HepG2 (cell line): ENCODE results near the gene WDFY1. TPM values are rescaled to one million over a fixed set of nuclear protein-coding genes. Genes with fewer than 3 reads are reported as not detected.
A peak's percentile ranks its signal among the peaks of the same experiment; 100 is the strongest.

Source experiments
- BHLHE40 ChIP-seq: IDR thresholded peaks from 2 replicates; pipeline ENCODE4 v1.6.1; 2011; ENCODE audit warnings: low read length, improper control_type of control experiment
- DR1 ChIP-seq: sonication (generic); formaldehyde crosslinking; IDR thresholded peaks from 2 replicates; pipeline ENCODE4 v1.8.0; 2021; ENCODE audit warnings: mild to moderate bottlenecking, missing genetic modification reagents, inconsistent platforms
- FIP1L1 ChIP-seq: fragments of 200-400 bp; formaldehyde crosslinking; IDR thresholded peaks from 2 replicates; pipeline ENCODE4 v1.6.1; 2018; ENCODE audit warnings: low read depth, mild to moderate bottlenecking, low read length, moderate library complexity, borderline replicate concordance; ENCODE audit not compliant: insufficient read depth
- LCORL ChIP-seq, 2 experiments: fragments of 450-650 bp in 1 of 2; sonication (generic) in 1 of 2; formaldehyde crosslinking in 1 of 2; IDR thresholded peaks; 2 replicates each; pipeline versions ENCODE4 v1.5.0 to v1.6.1; 2017 to 2020; ENCODE audit warnings: antibody characterized with exemption in 1 of 2, missing genetic modification reagents in 1 of 2
- MAX ChIP-seq: IDR thresholded peaks from 2 replicates; pipeline ENCODE4 v1.6.1; 2012; ENCODE audit warnings: inconsistent platforms
- RAD21 ChIP-seq: fragments of 450-650 bp; formaldehyde crosslinking; IDR thresholded peaks from 2 replicates; pipeline ENCODE4 v1.5.0; 2020; ENCODE audit warnings: mild to moderate bottlenecking
- REL ChIP-seq: sonication (generic); formaldehyde crosslinking; conservative IDR thresholded peaks from 2 replicates; pipeline ENCODE4 v1.8.0; 2022; ENCODE audit warnings: mild to moderate bottlenecking, missing genetic modification reagents, moderate library complexity
- RORA ChIP-seq: sonication (generic); formaldehyde crosslinking; IDR thresholded peaks from 2 replicates; pipeline ENCODE4 v1.5.0; 2020; ENCODE audit warnings: mild to moderate bottlenecking, missing genetic modification reagents, moderate library complexity
- SP5 ChIP-seq: IDR thresholded peaks from 2 replicates; pipeline ENCODE4 v1.6.1; 2016; ENCODE audit warnings: low read depth, borderline replicate concordance
- TCF7 ChIP-seq: sonication (generic); IDR thresholded peaks from 2 replicates; pipeline ENCODE4 v1.6.1; 2016; ENCODE audit warnings: antibody characterized with exemption, low read depth
- TEAD2 ChIP-seq: sonication (generic); formaldehyde crosslinking; IDR thresholded peaks from 2 replicates; pipeline ENCODE4 v1.9.0; 2021; ENCODE audit warnings: missing genetic modification reagents
- ZFP36L2 ChIP-seq: sonication (generic); formaldehyde crosslinking; IDR thresholded peaks from 2 replicates; pipeline ENCODE4 v1.4.0; 2020; ENCODE audit warnings: missing genetic modification reagents
- ZNF24 ChIP-seq: fragments of 450-650 bp; IDR thresholded peaks from 2 replicates; pipeline ENCODE4 v1.6.1; 2017; ENCODE audit warnings: antibody characterized with exemption, mild to moderate bottlenecking
- ZNF253 ChIP-seq: sonication (generic); formaldehyde crosslinking; IDR thresholded peaks from 2 replicates; pipeline ENCODE4 v1.8.0; 2022; ENCODE audit warnings: mild to moderate bottlenecking, missing genetic modification reagents, borderline replicate concordance
- ZNF263 ChIP-seq: sonication (generic); formaldehyde crosslinking; IDR thresholded peaks from 2 replicates; pipeline ENCODE4 v1.4.0; 2020; ENCODE audit warnings: missing genetic modification reagents
- ZNF547 ChIP-seq: sonication (generic); formaldehyde crosslinking; IDR thresholded peaks from 2 replicates; pipeline ENCODE4 v1.5.1; 2020; ENCODE audit warnings: mild to moderate bottlenecking, missing genetic modification reagents
- ZNF552 ChIP-seq: sonication (generic); formaldehyde crosslinking; IDR thresholded peaks from 2 replicates; pipeline ENCODE4 v1.9.0; 2022; ENCODE audit warnings: missing genetic modification reagents, mild to moderate bottlenecking, borderline replicate concordance
- ZNF615 ChIP-seq: sonication (generic); formaldehyde crosslinking; IDR thresholded peaks from 2 replicates; pipeline ENCODE4 v1.5.0; 2020; ENCODE audit warnings: mild to moderate bottlenecking, missing genetic modification reagents, borderline replicate concordance
- ZNF660 ChIP-seq: sonication (generic); formaldehyde crosslinking; IDR thresholded peaks from 2 replicates; pipeline ENCODE4 v1.5.1; 2020; ENCODE audit warnings: mild to moderate bottlenecking, low read depth, missing genetic modification reagents, borderline replicate concordance
- polyA plus RNA-seq, 8 experiments: library from polyadenylated mRNA; depleted of rRNA in 3 of 8; stranded (reverse) in 7 of 8; unstranded in 1 of 8; fragments of >200 nt; fragmentation: Illumina TruSeq in 4 of 8; extraction: Trizol in 4 of 8; gene quantifications; 2 replicates each; pipeline versions ENCODE4 v1.2.1 to v1.2.3, GENCODE V29; 2011 to 2016; ENCODE audit warnings: low read depth in 4 of 8, missing spikeins in 1 of 8, mixed read lengths in 1 of 8; ENCODE audit not compliant: insufficient read depth in 1 of 8
- total RNA-seq, 5 experiments: library from RNA; depleted of rRNA; stranded (reverse); fragments of >200 nt; fragmentation: Illumina TruSeq; extraction: Trizol; gene quantifications; 2 replicates each; pipeline ENCODE4 v1.2.3, GENCODE V29; 2016; ENCODE audit warnings: low read depth in 1 of 5
- TF ChIP-seq, protein P1 (sequence below): sonication (generic); formaldehyde crosslinking; IDR thresholded peaks from 2 replicates; pipeline ENCODE4 v1.4.0; 2020; ENCODE audit warnings: missing genetic modification reagents, borderline replicate concordance
- TF ChIP-seq, protein P2 (sequence below): sonication (generic); formaldehyde crosslinking; IDR thresholded peaks from 2 replicates; pipeline ENCODE4 v1.8.1; 2022; ENCODE audit warnings: mild to moderate bottlenecking, missing genetic modification reagents
- TF ChIP-seq, protein P3 (sequence below): sonication (generic); formaldehyde crosslinking; IDR thresholded peaks from 2 replicates; pipeline ENCODE4 v1.9.0; 2021; ENCODE audit warnings: missing genetic modification reagents, borderline replicate concordance
- TF ChIP-seq, protein P4 (sequence below): sonication (generic); formaldehyde crosslinking; IDR thresholded peaks from 2 replicates; pipeline ENCODE4 v1.4.0; 2020; ENCODE audit warnings: mild to moderate bottlenecking, missing genetic modification reagents

Gene WDFY1
- total and polyA plus RNA-seq, 2 of the 13 experiments (the other 11 are each of a cell fraction or from before 2014, with no cell fraction given) = 77.0 to 78.4 TPM

DNA sequence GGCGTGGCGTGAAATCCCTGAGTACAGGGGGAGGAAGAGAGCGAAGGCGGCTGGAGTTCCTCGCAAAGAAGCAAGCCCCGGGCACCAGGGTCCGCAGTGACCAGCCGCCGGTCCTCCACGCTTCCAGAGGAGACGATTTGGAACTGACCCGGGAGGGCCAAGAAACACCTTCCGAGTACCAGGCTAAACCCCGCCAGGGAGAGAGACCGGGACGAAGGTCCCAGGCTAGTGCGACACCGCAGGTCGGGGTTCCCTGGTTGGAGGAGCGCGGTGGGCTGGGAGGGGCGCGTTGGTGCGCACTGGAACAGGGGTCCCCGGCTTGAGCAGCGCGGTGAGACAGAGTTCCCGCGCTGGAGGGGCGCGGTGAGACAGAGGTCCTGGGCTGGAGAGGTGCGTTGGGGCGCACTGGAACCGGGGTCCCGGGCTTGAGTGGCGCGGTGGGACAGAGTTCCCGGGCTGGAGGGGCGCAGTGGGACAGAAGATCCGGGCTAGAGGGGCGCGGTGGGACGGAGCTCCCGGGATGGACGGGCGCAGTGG is 901 bp downstream of the WDFY1 start (continued):
- no peak for TF ChIP-seq ZNF24
- peak; percentile 30; the same call in 1 of the 2 replicates for TF ChIP-seq RAD21 (CRISPR knock-in tag)
- peak; percentile 15; the same call in 1 of the 2 replicates for TF ChIP-seq ZNF253 (CRISPR knock-in tag)
- TF ChIP-seq FIP1L1 = 0 out of 2 replicates have a peak, but pooled peaks have one; percentile 68
- TF ChIP-seq, protein P1, sequence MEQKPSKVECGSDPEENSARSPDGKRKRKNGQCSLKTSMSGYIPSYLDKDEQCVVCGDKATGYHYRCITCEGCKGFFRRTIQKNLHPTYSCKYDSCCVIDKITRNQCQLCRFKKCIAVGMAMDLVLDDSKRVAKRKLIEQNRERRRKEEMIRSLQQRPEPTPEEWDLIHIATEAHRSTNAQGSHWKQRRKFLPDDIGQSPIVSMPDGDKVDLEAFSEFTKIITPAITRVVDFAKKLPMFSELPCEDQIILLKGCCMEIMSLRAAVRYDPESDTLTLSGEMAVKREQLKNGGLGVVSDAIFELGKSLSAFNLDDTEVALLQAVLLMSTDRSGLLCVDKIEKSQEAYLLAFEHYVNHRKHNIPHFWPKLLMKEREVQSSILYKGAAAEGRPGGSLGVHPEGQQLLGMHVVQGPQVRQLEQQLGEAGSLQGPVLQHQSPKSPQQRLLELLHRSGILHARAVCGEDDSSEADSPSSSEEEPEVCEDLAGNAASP (CRISPR knock-in tag) = peak; percentile 38; the same call in 1 of the 2 replicates
- 0 out of 2 replicates have a peak, but pooled peaks have one; percentile 10 for TF ChIP-seq ZFP36L2 (CRISPR knock-in tag)
- TF ChIP-seq, protein P2, sequence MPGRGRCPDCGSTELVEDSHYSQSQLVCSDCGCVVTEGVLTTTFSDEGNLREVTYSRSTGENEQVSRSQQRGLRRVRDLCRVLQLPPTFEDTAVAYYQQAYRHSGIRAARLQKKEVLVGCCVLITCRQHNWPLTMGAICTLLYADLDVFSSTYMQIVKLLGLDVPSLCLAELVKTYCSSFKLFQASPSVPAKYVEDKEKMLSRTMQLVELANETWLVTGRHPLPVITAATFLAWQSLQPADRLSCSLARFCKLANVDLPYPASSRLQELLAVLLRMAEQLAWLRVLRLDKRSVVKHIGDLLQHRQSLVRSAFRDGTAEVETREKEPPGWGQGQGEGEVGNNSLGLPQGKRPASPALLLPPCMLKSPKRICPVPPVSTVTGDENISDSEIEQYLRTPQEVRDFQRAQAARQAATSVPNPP (CRISPR knock-in tag) = no peak; the same call in 1 of the 2 replicates
- TF ChIP-seq RORA = no peak
- TF ChIP-seq ZNF660 (CRISPR knock-in tag) = no peak
- TF ChIP-seq, protein P3, sequence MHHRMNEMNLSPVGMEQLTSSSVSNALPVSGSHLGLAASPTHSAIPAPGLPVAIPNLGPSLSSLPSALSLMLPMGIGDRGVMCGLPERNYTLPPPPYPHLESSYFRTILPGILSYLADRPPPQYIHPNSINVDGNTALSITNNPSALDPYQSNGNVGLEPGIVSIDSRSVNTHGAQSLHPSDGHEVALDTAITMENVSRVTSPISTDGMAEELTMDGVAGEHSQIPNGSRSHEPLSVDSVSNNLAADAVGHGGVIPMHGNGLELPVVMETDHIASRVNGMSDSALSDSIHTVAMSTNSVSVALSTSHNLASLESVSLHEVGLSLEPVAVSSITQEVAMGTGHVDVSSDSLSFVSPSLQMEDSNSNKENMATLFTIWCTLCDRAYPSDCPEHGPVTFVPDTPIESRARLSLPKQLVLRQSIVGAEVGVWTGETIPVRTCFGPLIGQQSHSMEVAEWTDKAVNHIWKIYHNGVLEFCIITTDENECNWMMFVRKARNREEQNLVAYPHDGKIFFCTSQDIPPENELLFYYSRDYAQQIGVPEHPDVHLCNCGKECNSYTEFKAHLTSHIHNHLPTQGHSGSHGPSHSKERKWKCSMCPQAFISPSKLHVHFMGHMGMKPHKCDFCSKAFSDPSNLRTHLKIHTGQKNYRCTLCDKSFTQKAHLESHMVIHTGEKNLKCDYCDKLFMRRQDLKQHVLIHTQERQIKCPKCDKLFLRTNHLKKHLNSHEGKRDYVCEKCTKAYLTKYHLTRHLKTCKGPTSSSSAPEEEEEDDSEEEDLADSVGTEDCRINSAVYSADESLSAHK (CRISPR knock-in tag) = no peak
- TF ChIP-seq ZNF263 (CRISPR knock-in tag) = no peak
- no peak for TF ChIP-seq ZNF615 (CRISPR knock-in tag)
- peak; percentile 91; the same call in 1 of the 2 replicates for TF ChIP-seq ZNF552 (CRISPR knock-in tag)
- no peak for TF ChIP-seq TEAD2 (CRISPR knock-in tag)
- peak; percentile 58 for TF ChIP-seq MAX
- TF ChIP-seq DR1 = peak; percentile 47; the same call in 1 of the 2 replicates
- TF ChIP-seq, protein P4, sequence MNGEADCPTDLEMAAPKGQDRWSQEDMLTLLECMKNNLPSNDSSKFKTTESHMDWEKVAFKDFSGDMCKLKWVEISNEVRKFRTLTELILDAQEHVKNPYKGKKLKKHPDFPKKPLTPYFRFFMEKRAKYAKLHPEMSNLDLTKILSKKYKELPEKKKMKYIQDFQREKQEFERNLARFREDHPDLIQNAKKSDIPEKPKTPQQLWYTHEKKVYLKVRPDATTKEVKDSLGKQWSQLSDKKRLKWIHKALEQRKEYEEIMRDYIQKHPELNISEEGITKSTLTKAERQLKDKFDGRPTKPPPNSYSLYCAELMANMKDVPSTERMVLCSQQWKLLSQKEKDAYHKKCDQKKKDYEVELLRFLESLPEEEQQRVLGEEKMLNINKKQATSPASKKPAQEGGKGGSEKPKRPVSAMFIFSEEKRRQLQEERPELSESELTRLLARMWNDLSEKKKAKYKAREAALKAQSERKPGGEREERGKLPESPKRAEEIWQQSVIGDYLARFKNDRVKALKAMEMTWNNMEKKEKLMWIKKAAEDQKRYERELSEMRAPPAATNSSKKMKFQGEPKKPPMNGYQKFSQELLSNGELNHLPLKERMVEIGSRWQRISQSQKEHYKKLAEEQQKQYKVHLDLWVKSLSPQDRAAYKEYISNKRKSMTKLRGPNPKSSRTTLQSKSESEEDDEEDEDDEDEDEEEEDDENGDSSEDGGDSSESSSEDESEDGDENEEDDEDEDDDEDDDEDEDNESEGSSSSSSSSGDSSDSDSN (CRISPR knock-in tag) = peak; percentile 93
- TF ChIP-seq BHLHE40 = no peak
- no peak for TF ChIP-seq ZNF547
- no peak for TF ChIP-seq LCORL (IDR thresholded peaks at IDR 0.05)
- peak; percentile 67; the same call in 1 of the 2 replicates for TF ChIP-seq LCORL (CRISPR knock-in tag; IDR thresholded peaks at IDR 0.05)
- TF ChIP-seq REL (CRISPR knock-in tag) = no peak
- TF ChIP-seq TCF7 = no peak
- no peak for TF ChIP-seq SP5 (CRISPR knock-in tag)
